H1 (cell line): ENCODE results near the gene AATK. TPM values are rescaled to one million over a fixed set of nuclear protein-coding genes. Genes with fewer than 3 reads are reported as not detected.
A peak's percentile ranks its signal among the peaks of the same experiment; 100 is the strongest.

Source experiments
- CTCF ChIA-PET: fragments of 300-600 bp; sonication (Branson Sonifier 250); formaldehyde crosslinking; loops from one replicate; lab custom pipeline; 2021; ENCODE audit not compliant: partially characterized antibody; lab: Charles Lee
- POLR2A ChIA-PET: fragments of 300-600 bp; sonication (Branson Sonifier 250); formaldehyde crosslinking; loops from one replicate; lab custom pipeline; 2021; ENCODE audit warnings: inconsistent platforms; ENCODE audit not compliant: partially characterized antibody; lab: Charles Lee
- DNase-seq, 2 experiments: peaks; one replicate each; pipeline versions ENCODE4 v3.0.0 to v3.0.0-alpha.2; 2010 to 2022; ENCODE audit warnings: low spot score in 2 of 2, low read depth in 1 of 2, mixed read lengths in 1 of 2
- FAIRE-seq: peaks from 2 replicates; lab custom pipeline; 2011; peaks lifted over from hg19 to GRCh38; lab: Jason Lieb, UNC
- H2AFZ ChIP-seq: 2 replicates; pipeline ENCODE4 v1.8.1; 2012; ENCODE audit warnings: low read length, inconsistent platforms
- H2AK5ac ChIP-seq: 2 replicates; pipeline ENCODE4 v1.6.1; 2013; ENCODE audit warnings: low read depth, low read length
- H2BK120ac ChIP-seq: replicated peaks from 2 replicates; pipeline ENCODE3; 2013; ENCODE audit warnings: low read depth, low read length, inconsistent platforms
- H2BK12ac ChIP-seq: 2 replicates; pipeline ENCODE4 v1.6.1; 2013; ENCODE audit warnings: low read depth, low read length
- H2BK15ac ChIP-seq: 2 replicates; pipeline ENCODE4 v1.6.1; 2013; ENCODE audit warnings: low read length
- H2BK20ac ChIP-seq: 2 replicates; pipeline ENCODE4 v1.6.1; 2013; ENCODE audit warnings: low read length
- H2BK5ac ChIP-seq: 2 replicates; pipeline ENCODE4 v1.6.1; 2013; ENCODE audit warnings: low read depth, low read length
- H3K14ac ChIP-seq: 2 replicates; pipeline ENCODE4 v1.6.1; 2013; ENCODE audit warnings: inconsistent platforms; ENCODE audit not compliant: insufficient read length
- H3K18ac ChIP-seq: 2 replicates; pipeline ENCODE4 v1.6.1; 2013; ENCODE audit warnings: low read length; ENCODE audit errors: extremely low read depth
- H3K23ac ChIP-seq: 2 replicates; pipeline ENCODE4 v1.6.1; 2013; ENCODE audit warnings: inconsistent platforms; ENCODE audit not compliant: insufficient read length
- H3K23me2 ChIP-seq: 2 replicates; pipeline ENCODE4 v1.6.1; 2013; ENCODE audit warnings: low read depth, low read length
- H3K27ac ChIP-seq: 2 replicates; pipeline ENCODE4 v1.6.1; 2011; ENCODE audit warnings: low read depth, low read length, inconsistent platforms
- H3K27me3 ChIP-seq, 4 experiments: replicated peaks in 1 of 4; 1 replicate in 1 of 4; 2 replicates in 3 of 4; pipeline versions ENCODE4 v1.6.1 to v1.8.1; 2011 to 2013; ENCODE audit warnings: low read length in 3 of 4, mild to moderate bottlenecking in 3 of 4, inconsistent platforms in 2 of 4, mixed read lengths in 2 of 4, moderate library complexity in 1 of 4; ENCODE audit not compliant: control insufficient read depth in 3 of 4, insufficient read depth in 3 of 4; ENCODE audit errors: extremely low read depth in 1 of 4
- H3K36me3 ChIP-seq, 4 experiments: 2 replicates each; pipeline versions ENCODE4 v1.6.1 to v1.8.1; 2011 to 2013; ENCODE audit warnings: mild to moderate bottlenecking in 4 of 4, low read length in 3 of 4, moderate library complexity in 2 of 4, control low read depth in 1 of 4, inconsistent platforms in 1 of 4; ENCODE audit not compliant: insufficient read depth in 4 of 4, control insufficient read depth in 2 of 4
- H3K4ac ChIP-seq: replicated peaks from 2 replicates; pipeline ENCODE3; 2013; ENCODE audit warnings: low read length, low read depth, mixed read lengths, inconsistent platforms; ENCODE audit not compliant: insufficient read length
- H3K4me1 ChIP-seq, 4 experiments: replicated peaks in 1 of 4; 1 replicate in 1 of 4; 2 replicates in 3 of 4; pipeline versions ENCODE4 v1.6.1 to v1.8.1; 2011 to 2013; ENCODE audit warnings: low read length in 3 of 4, inconsistent platforms in 2 of 4, mixed read lengths in 1 of 4; ENCODE audit not compliant: insufficient read depth in 4 of 4, control insufficient read depth in 3 of 4
- H3K4me2 ChIP-seq, 2 experiments: 2 replicates each; pipeline versions ENCODE4 v1.6.1 to v1.8.1; 2011 to 2013; ENCODE audit warnings: low read depth in 2 of 2, low read length in 2 of 2, control low read depth in 1 of 2, inconsistent platforms in 1 of 2, mild to moderate bottlenecking in 1 of 2; ENCODE audit not compliant: insufficient read depth in 1 of 2
- H3K4me3 ChIP-seq, 4 experiments: fragments of 200-600, 300-600 bp in 1 of 4; sonication (generic), shearing (Covaris generic), sonication (Bioruptor Twin) in 1 of 4; 2 replicates each; pipeline versions ENCODE4 v1.5.1 to v1.8.1; 2011 to 2016; ENCODE audit warnings: low read length in 4 of 4, low read depth in 3 of 4, control low read depth in 2 of 4, inconsistent platforms in 2 of 4, mild to moderate bottlenecking in 2 of 4, mixed read lengths in 1 of 4, moderate library complexity in 1 of 4; ENCODE audit not compliant: insufficient read depth in 2 of 4; ENCODE audit errors: extremely low read depth in 1 of 4
- H3K56ac ChIP-seq: replicated peaks from 2 replicates; pipeline ENCODE3; 2013; ENCODE audit warnings: low read depth, mild to moderate bottlenecking, mixed read lengths, low read length, inconsistent platforms; ENCODE audit not compliant: insufficient read length
- H3K79me1 ChIP-seq: 2 replicates; pipeline ENCODE4 v1.6.1; 2013; ENCODE audit warnings: low read depth, low read length, control low read depth
- H3K79me2 ChIP-seq, 2 experiments: 2 replicates each; pipeline versions ENCODE4 v1.6.1 to v1.8.1; 2012 to 2013; ENCODE audit warnings: low read length in 2 of 2, mild to moderate bottlenecking in 2 of 2, inconsistent platforms in 1 of 2; ENCODE audit not compliant: insufficient read depth in 2 of 2, control insufficient read depth in 1 of 2
- H3K9ac ChIP-seq, 4 experiments: replicated peaks in 1 of 4; 1 replicate in 1 of 4; 2 replicates in 3 of 4; pipeline versions ENCODE4 v1.6.1 to v1.8.1; 2011 to 2013; ENCODE audit warnings: low read depth in 3 of 4, low read length in 3 of 4, control low read depth in 2 of 4, mild to moderate bottlenecking in 2 of 4, moderate library complexity in 2 of 4, inconsistent platforms in 1 of 4; ENCODE audit errors: extremely low read depth in 1 of 4
- H3K9me3 ChIP-seq, 2 experiments: 2 replicates each; pipeline versions ENCODE4 v1.6.1 to v1.8.1; 2012 to 2013; ENCODE audit warnings: mild to moderate bottlenecking in 2 of 2, moderate library complexity in 2 of 2, control low read depth in 1 of 2, inconsistent platforms in 1 of 2, low read depth in 1 of 2, low read length in 1 of 2, mixed read lengths in 1 of 2; ENCODE audit not compliant: insufficient read depth in 2 of 2
- H4K20me1 ChIP-seq, 2 experiments: replicated peaks in 1 of 2; 2 replicates each; pipeline versions ENCODE3 to v1.8.1; 2011 to 2013; ENCODE audit warnings: inconsistent platforms in 2 of 2, low read length in 2 of 2, mild to moderate bottlenecking in 1 of 2; ENCODE audit not compliant: insufficient read depth in 2 of 2, control insufficient read depth in 1 of 2
- H4K5ac ChIP-seq: 2 replicates; pipeline ENCODE4 v1.6.1; 2013; ENCODE audit warnings: low read length, low read depth, mixed read lengths, inconsistent platforms; ENCODE audit not compliant: insufficient read length
- H4K8ac ChIP-seq: 2 replicates; pipeline ENCODE4 v1.8.0; 2013; ENCODE audit warnings: mild to moderate bottlenecking, moderate library complexity, low read length, inconsistent platforms; ENCODE audit not compliant: insufficient read depth; ENCODE audit errors: extremely low read depth
- H4K91ac ChIP-seq: replicated peaks from 2 replicates; pipeline ENCODE3; 2013; ENCODE audit warnings: low read length, mixed read lengths, inconsistent platforms; ENCODE audit not compliant: insufficient read length
- ASH2L ChIP-seq: fragments of 200-600, 300-600 bp; sonication (generic); IDR thresholded peaks from one replicate; pipeline ENCODE4 v1.7.1; 2017; ENCODE audit warnings: low read length
- EP300 ChIP-seq, 2 experiments: IDR thresholded peaks; 1 replicate in 1 of 2; 2 replicates in 1 of 2; pipeline ENCODE4 v1.6.1; 2011 to 2012; ENCODE audit warnings: low read depth in 2 of 2, low read length in 2 of 2, mild to moderate bottlenecking in 2 of 2, borderline replicate concordance in 1 of 2, inconsistent platforms in 1 of 2, moderate library complexity in 1 of 2
- FOSL1 ChIP-seq: IDR thresholded peaks from 2 replicates; pipeline ENCODE4 v1.6.1; 2011; ENCODE audit warnings: mild to moderate bottlenecking, low read depth, low read length, moderate library complexity; ENCODE audit not compliant: insufficient read depth
- GABPA ChIP-seq: IDR thresholded peaks from 2 replicates; pipeline ENCODE4 v1.6.1; 2011; ENCODE audit warnings: mild to moderate bottlenecking, low read length, moderate library complexity, borderline replicate concordance; ENCODE audit not compliant: insufficient read depth
- GTF2F1 ChIP-seq: IDR thresholded peaks from 2 replicates; pipeline ENCODE4 v1.6.1; 2012; ENCODE audit warnings: low read depth, low read length, improper control_type of control experiment, borderline replicate concordance
- POLR2A ChIP-seq, 2 experiments: IDR thresholded peaks; 1 replicate in 1 of 2; 2 replicates in 1 of 2; pipeline ENCODE4 v1.6.1; 2011; ENCODE audit warnings: low read depth in 2 of 2, low read length in 2 of 2, mild to moderate bottlenecking in 2 of 2; ENCODE audit errors: control extremely low read depth in 1 of 2
- POLR2AphosphoS5 ChIP-seq: IDR thresholded peaks from 2 replicates; pipeline ENCODE4 v1.6.1; 2011; ENCODE audit warnings: low read depth, low read length
- RXRA ChIP-seq: IDR thresholded peaks from 2 replicates; pipeline ENCODE4 v1.6.1; 2011; ENCODE audit warnings: low read depth, mild to moderate bottlenecking, low read length, moderate library complexity; ENCODE audit not compliant: insufficient read depth
- SAP30 ChIP-seq: fragments of 300-600 bp; sonication (generic); IDR thresholded peaks from 2 replicates; pipeline ENCODE4 v1.7.1; 2012; ENCODE audit warnings: low read length, moderate library complexity, mild to moderate bottlenecking, inconsistent platforms; ENCODE audit not compliant: insufficient read depth, insufficient replicate concordance
- SP4 ChIP-seq: IDR thresholded peaks from 2 replicates; pipeline ENCODE4 v1.6.1; 2012; ENCODE audit warnings: low read length, inconsistent platforms
- YY1 ChIP-seq: IDR thresholded peaks from 2 replicates; pipeline ENCODE4 v1.6.1; 2011; ENCODE audit warnings: low read depth, mild to moderate bottlenecking, low read length
- WGBS, 2 experiments: shearing (Covaris generic) in 1 of 2; methylation state at CpG; one replicate each; pipeline versions ENCODE4 v1.1.6 to v1.1.7; 2013 to 2015; ENCODE audit warnings: low lambda C conversion rate in 2 of 2, mixed read lengths in 2 of 2, inconsistent platforms in 1 of 2, low coverage in 1 of 2, missing lambda C conversion rate in 1 of 2; ENCODE audit not compliant: insufficient replicate concordance in 2 of 2, insufficient coverage in 1 of 2, insufficient read length in 1 of 2; ENCODE audit errors: extremely low coverage in 1 of 2, missing lambda C conversion rate in 1 of 2; 5-methylcytosine and 5-hydroxymethylcytosine counted together
- polyA plus RNA-seq, 7 experiments: library from polyadenylated mRNA; depleted of rRNA in 3 of 7; stranded (reverse) in 5 of 7; unstranded in 2 of 7; fragments of >200 nt in 5 of 7; fragments of 200-250 nt in 2 of 7; gene quantifications; 1 replicate in 5 of 7; 2 replicates in 1 of 7; 4 replicates in 1 of 7; pipeline versions ENCODE4 v1.2.1 to v1.2.3, GENCODE V29; 2011 to 2013; ENCODE audit warnings: missing spikeins in 2 of 7, mixed read lengths in 2 of 7
- total RNA-seq: library from RNA; stranded (reverse); fragmentation: NEBNext Ultra II Directional; extraction: Animal tissue kit (Norgen Biotek cat#: 25700); gene quantifications from 2 replicates; pipeline ENCODE4 v1.2.1, GENCODE V29; 2021

The AATK gene
- total and polyA plus RNA-seq, 2 of the 8 experiments (the other 6 are each of a cell fraction or from before 2014, with no cell fraction given) = 1.7 to 3.5 TPM

- Histone ChIP-seq H3K4me1 (no peaks in the 10 kb centered on the region), H2BK15ac (no peak overlapping the region), H3K23ac (no peak overlapping the region), H4K5ac (no peak overlapping the region), H4K8ac (peak overlapping the region; percentile 51), H2BK20ac (no peak overlapping the region), H2BK5ac (no peak overlapping the region), H3K14ac (no peak overlapping the region), H3K23me2 (no peaks in the 10 kb centered on the region), H3K79me1 (no peaks in the 10 kb centered on the region; the same call in none of the 2 replicates), H3K4me3 (no peak overlapping the region), H3K4ac (no peak overlapping the region), H2BK12ac (no peak overlapping the region), H3K27me3 (no peaks in the 10 kb centered on the region), H3K56ac (no peak overlapping the region), H3K27ac (no peak overlapping the region), H4K91ac (no peak overlapping the region), H3K18ac (no peak overlapping the region), H2AFZ (no peak overlapping the region), H3K9me3 (no peaks in the 10 kb centered on the region), H3K4me2 (no peak overlapping the region), H3K36me3 (no peaks in the 10 kb centered on the region), H2AK5ac (no peak overlapping the region), H2BK120ac (no peak overlapping the region), H4K20me1 (no peaks in the 10 kb centered on the region), H3K79me2 (no peaks in the 10 kb centered on the region), H3K9ac (no peak overlapping the region)
- ChIA-PET POLR2A (no interaction called here), CTCF (interaction anchor here (1.2 to 1.7 kb wide), 3 partner anchors 9 to 119 kb away, joined by 3 to 6 read pairs (median 3); no protein-coding TSS in a partner anchor)
- DNase-seq (no peak), FAIRE-seq (no peak)
- WGBS, 2 experiments = 90% methylated on average over 30 of the region's 30 CpGs; no CpG with 5 or more reads in 1 of the 2 experiments
- TF ChIP-seq FOSL1 (no peak), YY1 (no peak), POLR2A (IDR thresholded peaks at IDR 0.05; ENCODE audit: control extremely low read depth in 1 of 2, low read depth in 2 of 2, low read length in 2 of 2) (no peak), EP300 (IDR thresholded peaks at IDR 0.05; ENCODE audit: borderline replicate concordance in 1 of 2, low read depth in 2 of 2, low read length in 2 of 2) (no peak), GABPA (no peak), SP4 (no peak), POLR2AphosphoS5 (no peak), RXRA (no peak), ASH2L (no peak), SAP30 (no peak), GTF2F1 (no peak)
Measured at GRCh38 chr17:81110488-81111040, 55.5 kb downstream of the AATK start.
